Liver (tissue), 3 donors: ENCODE results near the gene DNAI1.

ENCODE experiments used
- EGR1 ChIP-seq, 2 donors: IDR thresholded peaks; 2 replicates each; pipeline ENCODE4 v1.6.1; 2016 to 2018; ENCODE audit warnings: antibody characterized with exemption in 2 of 2, low read depth in 2 of 2
- FOXA1 ChIP-seq: IDR thresholded peaks from 2 replicates; pipeline ENCODE4 v1.6.1; 2016; ENCODE audit warnings: antibody characterized with exemption
- GABPA ChIP-seq, 2 donors: IDR thresholded peaks in 1 of 2; conservative IDR thresholded peaks in 1 of 2; 2 replicates each; pipeline ENCODE4 v1.6.1; 2016; ENCODE audit warnings: antibody characterized with exemption in 2 of 2, mild to moderate bottlenecking in 1 of 2, moderate library complexity in 1 of 2
- MAX ChIP-seq: IDR thresholded peaks from 2 replicates; pipeline ENCODE4 v1.6.1; 2016; ENCODE audit warnings: antibody characterized with exemption
- RAD21 ChIP-seq, 2 donors: IDR thresholded peaks; 2 replicates each; pipeline ENCODE4 v1.6.1; 2016; ENCODE audit warnings: antibody characterized with exemption in 2 of 2, mild to moderate bottlenecking in 2 of 2
- RXRA ChIP-seq, 2 donors: IDR thresholded peaks; 2 replicates each; pipeline ENCODE4 v1.6.1; 2017 to 2018; ENCODE audit warnings: antibody characterized with exemption in 2 of 2, mild to moderate bottlenecking in 1 of 2
- SP1 ChIP-seq: IDR thresholded peaks from 2 replicates; pipeline ENCODE4 v1.6.1; 2018; ENCODE audit warnings: antibody characterized with exemption, mild to moderate bottlenecking
- TAF1 ChIP-seq: conservative IDR thresholded peaks from 2 replicates; pipeline ENCODE4 v1.6.1; 2016; ENCODE audit warnings: antibody characterized with exemption, mild to moderate bottlenecking
- YY1 ChIP-seq: IDR thresholded peaks from 2 replicates; pipeline ENCODE4 v1.6.1; 2016; ENCODE audit warnings: antibody characterized with exemption, mild to moderate bottlenecking
- ZBTB33 ChIP-seq: IDR thresholded peaks from 2 replicates; pipeline ENCODE4 v1.6.1; 2016; ENCODE audit warnings: antibody characterized with exemption
- TF ChIP-seq, protein P1 (sequence below): fragments of 150-350 bp; IDR thresholded peaks from 2 replicates; pipeline ENCODE4 v1.5.1; 2017; ENCODE audit warnings: improper control_type of control experiment, low read depth, low read length; ENCODE audit not compliant: missing input control
- TF ChIP-seq, protein P2 (sequence below): IDR thresholded peaks from 2 replicates; pipeline ENCODE4 v1.6.1; 2016; ENCODE audit warnings: antibody characterized with exemption, mild to moderate bottlenecking
- TF ChIP-seq, protein P3 (sequence below): IDR thresholded peaks from 2 replicates; pipeline ENCODE4 v1.6.1; 2016; ENCODE audit warnings: antibody characterized with exemption
- donor health status: healthy.
- donor health status: healthy.

- TF ChIP-seq, protein P1, sequence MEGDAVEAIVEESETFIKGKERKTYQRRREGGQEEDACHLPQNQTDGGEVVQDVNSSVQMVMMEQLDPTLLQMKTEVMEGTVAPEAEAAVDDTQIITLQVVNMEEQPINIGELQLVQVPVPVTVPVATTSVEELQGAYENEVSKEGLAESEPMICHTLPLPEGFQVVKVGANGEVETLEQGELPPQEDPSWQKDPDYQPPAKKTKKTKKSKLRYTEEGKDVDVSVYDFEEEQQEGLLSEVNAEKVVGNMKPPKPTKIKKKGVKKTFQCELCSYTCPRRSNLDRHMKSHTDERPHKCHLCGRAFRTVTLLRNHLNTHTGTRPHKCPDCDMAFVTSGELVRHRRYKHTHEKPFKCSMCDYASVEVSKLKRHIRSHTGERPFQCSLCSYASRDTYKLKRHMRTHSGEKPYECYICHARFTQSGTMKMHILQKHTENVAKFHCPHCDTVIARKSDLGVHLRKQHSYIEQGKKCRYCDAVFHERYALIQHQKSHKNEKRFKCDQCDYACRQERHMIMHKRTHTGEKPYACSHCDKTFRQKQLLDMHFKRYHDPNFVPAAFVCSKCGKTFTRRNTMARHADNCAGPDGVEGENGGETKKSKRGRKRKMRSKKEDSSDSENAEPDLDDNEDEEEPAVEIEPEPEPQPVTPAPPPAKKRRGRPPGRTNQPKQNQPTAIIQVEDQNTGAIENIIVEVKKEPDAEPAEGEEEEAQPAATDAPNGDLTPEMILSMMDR = no peak
- TF ChIP-seq RAD21 (IDR thresholded peaks at IDR 0.05) = no peak
- TF ChIP-seq MAX = no peak
- TF ChIP-seq, protein P2, sequence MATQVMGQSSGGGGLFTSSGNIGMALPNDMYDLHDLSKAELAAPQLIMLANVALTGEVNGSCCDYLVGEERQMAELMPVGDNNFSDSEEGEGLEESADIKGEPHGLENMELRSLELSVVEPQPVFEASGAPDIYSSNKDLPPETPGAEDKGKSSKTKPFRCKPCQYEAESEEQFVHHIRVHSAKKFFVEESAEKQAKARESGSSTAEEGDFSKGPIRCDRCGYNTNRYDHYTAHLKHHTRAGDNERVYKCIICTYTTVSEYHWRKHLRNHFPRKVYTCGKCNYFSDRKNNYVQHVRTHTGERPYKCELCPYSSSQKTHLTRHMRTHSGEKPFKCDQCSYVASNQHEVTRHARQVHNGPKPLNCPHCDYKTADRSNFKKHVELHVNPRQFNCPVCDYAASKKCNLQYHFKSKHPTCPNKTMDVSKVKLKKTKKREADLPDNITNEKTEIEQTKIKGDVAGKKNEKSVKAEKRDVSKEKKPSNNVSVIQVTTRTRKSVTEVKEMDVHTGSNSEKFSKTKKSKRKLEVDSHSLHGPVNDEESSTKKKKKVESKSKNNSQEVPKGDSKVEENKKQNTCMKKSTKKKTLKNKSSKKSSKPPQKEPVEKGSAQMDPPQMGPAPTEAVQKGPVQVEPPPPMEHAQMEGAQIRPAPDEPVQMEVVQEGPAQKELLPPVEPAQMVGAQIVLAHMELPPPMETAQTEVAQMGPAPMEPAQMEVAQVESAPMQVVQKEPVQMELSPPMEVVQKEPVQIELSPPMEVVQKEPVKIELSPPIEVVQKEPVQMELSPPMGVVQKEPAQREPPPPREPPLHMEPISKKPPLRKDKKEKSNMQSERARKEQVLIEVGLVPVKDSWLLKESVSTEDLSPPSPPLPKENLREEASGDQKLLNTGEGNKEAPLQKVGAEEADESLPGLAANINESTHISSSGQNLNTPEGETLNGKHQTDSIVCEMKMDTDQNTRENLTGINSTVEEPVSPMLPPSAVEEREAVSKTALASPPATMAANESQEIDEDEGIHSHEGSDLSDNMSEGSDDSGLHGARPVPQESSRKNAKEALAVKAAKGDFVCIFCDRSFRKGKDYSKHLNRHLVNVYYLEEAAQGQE = no peak
- TF ChIP-seq TAF1 = no peak
- no peak for TF ChIP-seq RXRA (IDR thresholded peaks at IDR 0.05)
- TF ChIP-seq EGR1 (IDR thresholded peaks at IDR 0.05; ENCODE audit: low read depth in 2 of 2) = no peak
- TF ChIP-seq, protein P3, sequence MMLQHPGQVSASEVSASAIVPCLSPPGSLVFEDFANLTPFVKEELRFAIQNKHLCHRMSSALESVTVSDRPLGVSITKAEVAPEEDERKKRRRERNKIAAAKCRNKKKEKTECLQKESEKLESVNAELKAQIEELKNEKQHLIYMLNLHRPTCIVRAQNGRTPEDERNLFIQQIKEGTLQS = no peak
- TF ChIP-seq ZBTB33 = no peak
- TF ChIP-seq YY1 = no peak
- no peak for TF ChIP-seq FOXA1
- no peak for TF ChIP-seq GABPA (IDR thresholded peaks at IDR 0.05 in 1 of 2, conservative IDR thresholded peaks at IDR 0.05 in 1 of 2)
- no peak for TF ChIP-seq SP1
These were observed 106.0 kb downstream of the DNAI1 start for GRCh38 chr9:34564617-34565016.
